HFFc6 (cell line): ENCODE data around the gene NEURL3. TPM values are rescaled to one million over a fixed set of nuclear protein-coding genes. Genes with fewer than 3 reads are reported as not detected.
A peak's percentile ranks its signal among the peaks of the same experiment; 100 is the strongest.

Experiments
- DNase-seq: peaks from one replicate; pipeline ENCODE4 v3.0.0-alpha.2; 2018
- H3K27ac Mint-ChIP-seq: 2 replicates; pipeline ENCODE4 v1.8.0; 2020; ENCODE audit warnings: mild to moderate bottlenecking, mixed read lengths
- H3K27me3 Mint-ChIP-seq: 2 replicates; pipeline ENCODE4 v1.8.0; 2021; ENCODE audit warnings: mild to moderate bottlenecking, moderate library complexity, mixed read lengths; ENCODE audit not compliant: insufficient read depth
- H3K36me3 Mint-ChIP-seq: 2 replicates; pipeline ENCODE4 v1.8.0; 2021; ENCODE audit warnings: low read depth, mixed read lengths
- H3K4me1 Mint-ChIP-seq: 2 replicates; pipeline ENCODE4 v1.8.0; 2020; ENCODE audit warnings: low read depth, mixed read lengths
- H3K4me3 Mint-ChIP-seq: 2 replicates; pipeline ENCODE4 v1.8.0; 2020; ENCODE audit warnings: mild to moderate bottlenecking, moderate library complexity, mixed read lengths
- H3K9me3 Mint-ChIP-seq: 2 replicates; pipeline ENCODE4 v1.8.0; 2020; ENCODE audit warnings: mild to moderate bottlenecking, mixed read lengths
- total RNA-seq, 6 experiments: library from RNA; stranded (reverse); fragmentation: NEBNext Ultra II Directional; extraction: Animal tissue kit (Norgen Biotek cat#: 25700); gene quantifications; 2 replicates in 1 of 6; 3 replicates in 5 of 6; pipeline ENCODE4 v1.2.3, GENCODE V29; 2021
- TF ChIP-seq, protein P1 (sequence below): fragments of 200-600 bp; sonication (generic); IDR thresholded peaks from 2 replicates; pipeline ENCODE4 v1.5.0; 2021; ENCODE audit warnings: antibody characterized with exemption, mild to moderate bottlenecking

The NEURL3 gene
- total RNA-seq, 6 experiments from 2014 or later, result not detected

DNA sequence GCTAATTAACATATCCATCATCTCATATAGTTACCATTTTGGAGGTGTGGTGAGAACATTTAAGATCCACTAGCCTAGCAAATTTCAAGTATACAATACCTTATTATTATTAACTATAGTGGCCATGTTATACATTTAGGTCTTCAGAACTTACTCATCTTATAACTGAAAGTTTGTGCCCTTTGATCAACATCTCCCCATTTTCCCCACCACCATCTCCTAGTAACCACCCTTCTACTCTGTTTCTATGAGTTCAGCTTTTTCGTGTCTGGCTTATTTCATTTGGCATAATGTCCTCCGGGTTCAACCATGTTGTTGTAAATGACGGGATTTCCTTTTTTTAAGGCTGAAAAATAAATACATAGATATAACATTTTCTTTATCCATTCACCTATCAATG is 15.9 kb downstream of the NEURL3 start:
- H3K36me3 Mint-ChIP-seq, result no peaks in the 10 kb centered on the region
- H3K27me3 Mint-ChIP-seq, result peaks cover 20% of the 10 kb centered on the region
- no peak overlapping the region for H3K4me3 Mint-ChIP-seq
- TF ChIP-seq, protein P1, sequence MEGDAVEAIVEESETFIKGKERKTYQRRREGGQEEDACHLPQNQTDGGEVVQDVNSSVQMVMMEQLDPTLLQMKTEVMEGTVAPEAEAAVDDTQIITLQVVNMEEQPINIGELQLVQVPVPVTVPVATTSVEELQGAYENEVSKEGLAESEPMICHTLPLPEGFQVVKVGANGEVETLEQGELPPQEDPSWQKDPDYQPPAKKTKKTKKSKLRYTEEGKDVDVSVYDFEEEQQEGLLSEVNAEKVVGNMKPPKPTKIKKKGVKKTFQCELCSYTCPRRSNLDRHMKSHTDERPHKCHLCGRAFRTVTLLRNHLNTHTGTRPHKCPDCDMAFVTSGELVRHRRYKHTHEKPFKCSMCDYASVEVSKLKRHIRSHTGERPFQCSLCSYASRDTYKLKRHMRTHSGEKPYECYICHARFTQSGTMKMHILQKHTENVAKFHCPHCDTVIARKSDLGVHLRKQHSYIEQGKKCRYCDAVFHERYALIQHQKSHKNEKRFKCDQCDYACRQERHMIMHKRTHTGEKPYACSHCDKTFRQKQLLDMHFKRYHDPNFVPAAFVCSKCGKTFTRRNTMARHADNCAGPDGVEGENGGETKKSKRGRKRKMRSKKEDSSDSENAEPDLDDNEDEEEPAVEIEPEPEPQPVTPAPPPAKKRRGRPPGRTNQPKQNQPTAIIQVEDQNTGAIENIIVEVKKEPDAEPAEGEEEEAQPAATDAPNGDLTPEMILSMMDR, result no peak
- DNase-seq, result no peak
- peaks cover 7% of the 10 kb centered on the region; the same call in 1 of the 2 replicates for H3K9me3 Mint-ChIP-seq
- no peak overlapping the region for H3K27ac Mint-ChIP-seq
- peaks cover 11% of the 10 kb centered on the region for H3K4me1 Mint-ChIP-seq

DNA sequence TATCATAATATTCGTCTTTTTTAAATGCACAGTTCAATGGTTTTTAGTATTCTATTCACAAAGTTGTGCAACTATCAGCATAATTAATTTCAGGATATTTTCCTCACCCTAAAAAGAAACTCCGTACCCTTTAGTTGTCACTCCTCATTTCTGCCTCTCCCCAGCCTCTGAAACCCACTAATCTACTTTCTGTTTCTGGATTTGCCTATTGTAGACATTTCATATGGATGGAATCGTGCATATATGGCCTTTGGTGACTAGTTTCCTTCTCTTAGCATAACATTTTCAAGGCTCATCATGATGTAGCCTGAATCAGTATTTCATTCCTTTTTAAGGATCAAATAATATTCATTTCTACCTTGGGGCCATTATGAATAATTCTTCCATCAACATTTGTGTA is 18.5 kb downstream of the NEURL3 start:
- Mint-ChIP-seq H3K27me3 (peaks cover 7% of the 10 kb centered on the region), H3K36me3 (no peaks in the 10 kb centered on the region), H3K4me3 (peak overlapping the region; percentile 78), H3K9me3 (peaks cover 4% of the 10 kb centered on the region; the same call in 1 of the 2 replicates), H3K4me1 (peaks cover 11% of the 10 kb centered on the region), H3K27ac (no peak overlapping the region)
- DNase-seq, result no peak
- TF ChIP-seq, protein P1, result no peak

DNA sequence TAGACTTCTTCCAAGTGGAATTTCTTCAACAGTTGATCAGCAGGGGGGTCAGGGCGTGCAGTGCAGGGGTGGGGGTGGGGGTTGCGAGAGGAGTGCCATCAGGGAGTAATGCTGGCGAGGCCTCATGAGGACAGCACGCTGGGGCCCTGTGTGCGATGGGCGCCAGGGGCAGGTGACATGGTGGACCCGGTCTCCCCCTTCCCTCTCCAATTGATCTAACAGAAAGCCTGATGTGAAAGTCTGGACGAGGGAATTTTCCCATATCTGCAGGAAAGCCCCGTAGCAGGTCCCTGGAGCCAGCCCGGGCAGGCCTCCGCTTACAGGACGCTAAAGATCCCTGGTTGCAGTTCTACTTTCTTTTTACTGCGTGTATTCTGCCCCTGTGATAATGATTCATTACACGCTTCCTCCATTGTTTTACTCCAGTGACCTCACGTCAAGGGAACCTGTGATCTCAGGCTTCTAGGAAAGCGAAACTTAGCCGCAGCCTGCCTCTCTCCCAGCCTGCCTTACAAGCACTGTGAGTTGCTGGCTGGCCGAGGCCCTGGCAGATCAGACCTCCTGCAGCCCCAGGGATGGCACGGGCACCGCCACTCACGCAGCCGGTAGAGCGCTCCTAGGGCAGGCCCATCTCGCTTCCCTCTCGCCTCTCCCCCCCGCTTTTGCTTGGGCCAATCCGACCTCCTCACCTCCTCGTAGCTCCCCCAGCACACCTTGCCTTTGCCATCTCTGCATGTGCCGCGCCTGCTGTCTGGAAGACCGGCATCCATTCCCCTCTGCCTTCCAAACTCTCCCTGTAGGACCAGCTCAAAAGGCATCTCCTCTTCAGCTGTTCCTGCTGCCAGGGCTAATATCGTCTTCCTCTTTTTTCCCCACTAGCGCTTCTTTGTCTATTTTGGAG is 19.2 kb downstream of the NEURL3 start:
- TF ChIP-seq, protein P1, result no peak
- H3K27ac Mint-ChIP-seq, result peak overlapping the region; percentile 32; the same call in 1 of the 2 replicates
- H3K36me3 Mint-ChIP-seq, result no peaks in the 10 kb centered on the region
- peak overlapping the region; percentile 78 for H3K4me3 Mint-ChIP-seq
- peaks cover 7% of the 10 kb centered on the region for H3K27me3 Mint-ChIP-seq
- DNase-seq, result peak; percentile 47
- H3K9me3 Mint-ChIP-seq, result peaks cover 4% of the 10 kb centered on the region; the same call in 1 of the 2 replicates
- H3K4me1 Mint-ChIP-seq, result peaks cover 11% of the 10 kb centered on the region

DNA sequence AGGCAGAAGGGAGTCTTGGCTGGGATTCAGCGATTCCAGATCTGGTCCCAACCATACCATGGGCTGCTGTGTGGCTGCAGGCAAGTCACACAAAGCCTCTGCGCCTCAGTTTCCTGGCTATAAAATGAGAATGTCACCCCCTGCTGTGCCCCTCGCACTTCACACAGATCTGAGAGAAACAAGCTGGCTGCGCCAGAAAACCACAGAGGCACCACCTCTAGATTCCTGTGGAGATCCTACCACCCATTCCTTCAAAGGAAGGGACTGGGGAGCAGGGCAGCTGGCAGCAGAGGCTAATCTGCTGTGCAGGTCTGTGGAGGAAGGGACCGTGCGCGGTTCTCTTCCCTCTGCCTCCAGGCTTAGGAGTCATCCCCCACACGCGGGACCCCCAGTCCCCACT is 19.8 kb downstream of the NEURL3 start:
- no peak overlapping the region for H3K4me3 Mint-ChIP-seq
- H3K27me3 Mint-ChIP-seq, result peaks cover 10% of the 10 kb centered on the region
- H3K27ac Mint-ChIP-seq, result no peak overlapping the region
- H3K9me3 Mint-ChIP-seq, result peaks cover 2% of the 10 kb centered on the region; the same call in 1 of the 2 replicates
- no peaks in the 10 kb centered on the region for H3K36me3 Mint-ChIP-seq
- peaks cover 11% of the 10 kb centered on the region for H3K4me1 Mint-ChIP-seq
- TF ChIP-seq, protein P1, result no peak
- no peak for DNase-seq

- Mint-ChIP-seq H3K9me3 (no peaks in the 10 kb centered on the region), H3K4me1 (peaks cover 11% of the 10 kb centered on the region), H3K4me3 (no peak overlapping the region), H3K27ac (no peak overlapping the region), H3K36me3 (no peaks in the 10 kb centered on the region), H3K27me3 (peaks cover 10% of the 10 kb centered on the region)
- no peak for DNase-seq
- TF ChIP-seq, protein P1, result no peak
Observed at GRCh38 chr2:96484091-96484490, 21.1 kb downstream of the NEURL3 start.
